HL-60 (cell line): Measurements from ENCODE around the gene HS6ST3.

Experiments used
- DNase-seq, 2 experiments: peaks; one replicate each; pipeline ENCODE4 v3.0.0-alpha.2; 2010 to 2020; ENCODE audit warnings: low read depth in 1 of 2, low spot score in 1 of 2
- H3K27ac ChIP-seq: fragments of 250-450 bp; sonication (Bioruptor Pico); replicated peaks from 2 replicates; pipeline ENCODE4 v1.5.1; 2020; ENCODE audit warnings: mild to moderate bottlenecking, moderate library complexity
- H3K27me3 ChIP-seq: fragments of 250-450 bp; sonication (Bioruptor Pico); 2 replicates; pipeline ENCODE4 v1.5.1; 2021; ENCODE audit warnings: mild to moderate bottlenecking, moderate library complexity; ENCODE audit not compliant: insufficient read depth, poor library complexity, severe bottlenecking
- H3K4me3 ChIP-seq: replicated peaks from 2 replicates; pipeline ENCODE4 v1.5.1; 2011; ENCODE audit warnings: mild to moderate bottlenecking, control low read depth, low read length; ENCODE audit not compliant: insufficient read depth
- CTCF ChIP-seq: IDR thresholded peaks from one replicate; pipeline ENCODE4 v1.5.1; 2011; ENCODE audit warnings: low read length, control low read depth, inconsistent platforms; ENCODE audit not compliant: insufficient read depth
- GABPA ChIP-seq: IDR thresholded peaks from 2 replicates; pipeline ENCODE4 v1.6.1; 2012; ENCODE audit warnings: low read depth
- POLR2AphosphoS5 ChIP-seq: IDR thresholded peaks from 2 replicates; pipeline ENCODE4 v1.6.1; 2012; ENCODE audit warnings: low read depth
- REST ChIP-seq: IDR thresholded peaks from 2 replicates; pipeline ENCODE4 v1.6.1; 2012; ENCODE audit warnings: low read depth; ENCODE audit not compliant: insufficient replicate concordance
- SPI1 ChIP-seq: IDR thresholded peaks from 2 replicates; pipeline ENCODE4 v1.6.1; 2012; ENCODE audit warnings: low read depth, mild to moderate bottlenecking, borderline replicate concordance

Gene HS6ST3

DNA sequence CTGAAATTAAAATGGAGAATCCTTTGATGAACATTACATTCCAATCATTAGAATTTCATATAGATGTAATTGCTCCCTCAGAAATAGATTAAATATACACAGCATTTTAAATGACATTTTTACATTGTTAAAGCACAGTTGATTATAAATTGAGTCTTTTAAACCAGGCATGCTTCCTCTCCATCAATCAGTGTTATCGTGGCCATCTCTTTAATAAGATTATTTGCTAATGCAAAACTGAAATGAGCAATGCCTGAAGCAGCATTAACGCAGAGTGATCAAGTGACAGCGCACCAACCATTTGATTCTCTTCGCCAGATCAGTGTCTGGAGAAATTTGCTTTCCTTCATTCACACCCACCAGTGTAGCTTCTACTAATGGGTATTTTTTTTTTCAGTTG lies 644.6 kb downstream of the HS6ST3 start:
- Histone ChIP-seq H3K27ac (no peak overlapping the region), H3K4me3 (no peak overlapping the region), H3K27me3 (no peaks in the 10 kb centered on the region)
- DNase-seq, result no peak
- no peak for TF ChIP-seq REST
- TF ChIP-seq CTCF, result no peak
- no peak for TF ChIP-seq POLR2AphosphoS5
- TF ChIP-seq GABPA, result no peak
- TF ChIP-seq SPI1, result no peak

GRCh38 chr13:96741779-96742178 lies 651.9 kb downstream of the HS6ST3 start:
- Histone ChIP-seq H3K4me3 (no peak overlapping the region), H3K27me3 (no peaks in the 10 kb centered on the region), H3K27ac (no peak overlapping the region)
- no peak for TF ChIP-seq POLR2AphosphoS5
- no peak for TF ChIP-seq GABPA
- no peak for TF ChIP-seq REST
- TF ChIP-seq SPI1, result no peak
- no peak for TF ChIP-seq CTCF
- DNase-seq, result no peak

GRCh38 chr13:96743296-96744089 lies 653.6 kb downstream of the HS6ST3 start:
- no peak overlapping the region for H3K27ac ChIP-seq
- no peak for TF ChIP-seq REST
- no peak for TF ChIP-seq CTCF
- H3K27me3 ChIP-seq, result no peaks in the 10 kb centered on the region
- no peak overlapping the region for H3K4me3 ChIP-seq
- no peak for DNase-seq
